Keratinocyte (primary cell): ENCODE measurements around the gene RAX2. TPM values are rescaled to one million over a fixed set of nuclear protein-coding genes. Genes with fewer than 3 reads are reported as not detected.

Experiments used
- DNase-seq: peaks from one replicate; pipeline ENCODE4 v3.0.0-alpha.2; 2011; ENCODE audit warnings: low read depth, missing footprints, low spot score
- FAIRE-seq: peaks from 2 replicates; lab custom pipeline; 2011; peaks lifted over from hg19 to GRCh38; lab: Jason Lieb, UNC
- H2AFZ ChIP-seq: 2 replicates; pipeline ENCODE4 v1.6.0; 2012; ENCODE audit warnings: low read length, control low read depth, inconsistent platforms; ENCODE audit not compliant: control insufficient read depth
- H3K27ac ChIP-seq: 2 replicates; pipeline ENCODE4 v1.5.1; 2011; ENCODE audit warnings: low read length; ENCODE audit not compliant: control insufficient read depth, insufficient read depth
- H3K27me3 ChIP-seq: 3 replicates; pipeline ENCODE4 v1.6.0; 2011; ENCODE audit warnings: low read length; ENCODE audit not compliant: control insufficient read depth, insufficient read depth; ENCODE audit errors: extremely low read depth
- H3K36me3 ChIP-seq, 2 experiments: 2 replicates in 1 of 2; 3 replicates in 1 of 2; pipeline ENCODE4 v1.5.1; 2011; ENCODE audit warnings: low read length in 2 of 2, mild to moderate bottlenecking in 1 of 2; ENCODE audit not compliant: control insufficient read depth in 2 of 2, insufficient read depth in 2 of 2; ENCODE audit errors: extremely low read depth in 1 of 2
- H3K4me1 ChIP-seq: 3 replicates; pipeline ENCODE4 v1.5.1; 2011; ENCODE audit warnings: low read length; ENCODE audit not compliant: control insufficient read depth, insufficient read depth; ENCODE audit errors: extremely low read depth
- H3K4me2 ChIP-seq: 3 replicates; pipeline ENCODE4 v1.6.0; 2011; ENCODE audit warnings: low read depth, low read length; ENCODE audit not compliant: control insufficient read depth, insufficient read depth; ENCODE audit errors: extremely low read depth
- H3K4me3 ChIP-seq, 3 experiments: fragments of 200-600 bp in 1 of 3; sonication (generic) in 1 of 3; 2 replicates in 2 of 3; 3 replicates in 1 of 3; pipeline ENCODE4 v1.5.1; 2011 to 2016; ENCODE audit warnings: low read length in 3 of 3, mild to moderate bottlenecking in 3 of 3, control low read depth in 2 of 3, inconsistent platforms in 1 of 3, low read depth in 1 of 3, mixed read lengths in 1 of 3, mixed run types in 1 of 3, moderate library complexity in 1 of 3; ENCODE audit not compliant: control insufficient read depth in 2 of 3, insufficient read depth in 2 of 3; ENCODE audit errors: extremely low read depth in 1 of 3
- H3K79me2 ChIP-seq: 2 replicates; pipeline ENCODE4 v1.6.0; 2012; ENCODE audit warnings: low read length; ENCODE audit not compliant: control insufficient read depth, insufficient read depth
- H3K9ac ChIP-seq: 3 replicates; pipeline ENCODE4 v1.6.0; 2011; ENCODE audit warnings: low read length; ENCODE audit not compliant: control insufficient read depth, insufficient read depth; ENCODE audit errors: extremely low read depth
- H3K9me1 ChIP-seq: 3 replicates; pipeline ENCODE4 v1.6.0; 2011; ENCODE audit warnings: low read length; ENCODE audit not compliant: control insufficient read depth, insufficient read depth; ENCODE audit errors: extremely low read depth
- H3K9me3 ChIP-seq: 2 replicates; pipeline ENCODE4 v1.5.1; 2012; ENCODE audit warnings: low read depth, low read length; ENCODE audit not compliant: control insufficient read depth
- H4K20me1 ChIP-seq: 3 replicates; pipeline ENCODE4 v1.6.0; 2011; ENCODE audit warnings: low read length; ENCODE audit not compliant: control insufficient read depth, insufficient read depth; ENCODE audit errors: extremely low read depth
- CTCF ChIP-seq, 3 experiments: IDR thresholded peaks in 1 of 3; conservative IDR thresholded peaks in 1 of 3; optimal IDR thresholded peaks in 1 of 3; 2 replicates in 2 of 3; 3 replicates in 1 of 3; pipeline versions ENCODE3 to v1.5.1; 2011; ENCODE audit warnings: low read length in 3 of 3, mild to moderate bottlenecking in 3 of 3, moderate library complexity in 2 of 3, control low read depth in 1 of 3, inconsistent platforms in 1 of 3; ENCODE audit not compliant: insufficient read depth in 2 of 3; ENCODE audit errors: extremely low read depth in 1 of 3
- EZH2 ChIP-seq: IDR thresholded peaks from one replicate; pipeline ENCODE4 v1.6.1; 2012; ENCODE audit warnings: inconsistent platforms, mild to moderate bottlenecking, low read length, moderate library complexity
- dilution Hi-C: fragments of 300-500 bp; cut with MboI; formaldehyde crosslinking; loops from one replicate; pipeline ENCODE4 v1.7.0; 2020; ENCODE audit warnings: low sequenced_read_pairs; ENCODE audit not compliant: extremely low pct_ligation_motif_present
- polyA plus RNA-seq, 5 experiments: library from polyadenylated mRNA; depleted of rRNA in 3 of 5; stranded (reverse) in 3 of 5; stranded (forward) in 1 of 5; unstranded in 1 of 5; fragments of >200 nt; gene quantifications; 1 replicate in 1 of 5; 2 replicates in 3 of 5; 3 replicates in 1 of 5; pipeline versions ENCODE4 v1.2.1 to v1.2.3, GENCODE V29; 2011 to 2012; ENCODE audit warnings: missing spikeins in 2 of 5, low read depth in 1 of 5, low replicate concordance in 1 of 5

The RAX2 gene
- polyA plus RNA-seq, 1 donor (not counting 4 experiments of a cell fraction or from before 2014, with no cell fraction given) = not detected

GRCh38 chr19:3740431-3740830 is 31.6 kb downstream of the RAX2 start:
- no peak overlapping the region for H3K27ac ChIP-seq
- dilution Hi-C loops = no loop called here
- H2AFZ ChIP-seq = no peak overlapping the region
- FAIRE-seq (no peak), DNase-seq (no peak)
- no peak overlapping the region for H3K4me3 ChIP-seq
- peaks cover 2% of the 10 kb centered on the region for H3K9me1 ChIP-seq
- no peaks in the 10 kb centered on the region for H3K27me3 ChIP-seq
- no peaks in the 10 kb centered on the region for H4K20me1 ChIP-seq
- no peak overlapping the region for H3K9ac ChIP-seq
- H3K4me2 ChIP-seq = no peak overlapping the region
- H3K9me3 ChIP-seq = no peaks in the 10 kb centered on the region
- no peaks in the 10 kb centered on the region for H3K79me2 ChIP-seq
- H3K4me1 ChIP-seq = no peaks in the 10 kb centered on the region
- no peaks in the 10 kb centered on the region for H3K36me3 ChIP-seq
- no peak for TF ChIP-seq CTCF (optimal IDR thresholded peaks at IDR 0.05 in 1 of 3, IDR thresholded peaks at IDR 0.05 in 1 of 3, conservative IDR thresholded peaks at IDR 0.05 in 1 of 3; ENCODE audit: extremely low read depth in 1 of 3, insufficient read depth in 2 of 3, low read length in 3 of 3)
- no peak for TF ChIP-seq EZH2

GRCh38 chr19:3738477-3739220 is 33.4 kb downstream of the RAX2 start:
- dilution Hi-C loops = no loop called here
- TF ChIP-seq CTCF (optimal IDR thresholded peaks at IDR 0.05 in 1 of 3, IDR thresholded peaks at IDR 0.05 in 1 of 3, conservative IDR thresholded peaks at IDR 0.05 in 1 of 3; ENCODE audit: extremely low read depth in 1 of 3, insufficient read depth in 2 of 3, low read length in 3 of 3) (no peak), EZH2 (no peak)

More at GRCh38 chr19:3738477-3739220, 33.4 kb downstream of the RAX2 start:
- no peak overlapping the region for H3K4me3 ChIP-seq
- H2AFZ ChIP-seq = no peak overlapping the region
- no peaks in the 10 kb centered on the region for H3K9me3 ChIP-seq
- H4K20me1 ChIP-seq = no peaks in the 10 kb centered on the region
- no peak overlapping the region for H3K4me2 ChIP-seq
- peaks cover under 1% of the 10 kb centered on the region for H3K9me1 ChIP-seq
- no peaks in the 10 kb centered on the region for H3K79me2 ChIP-seq
- H3K9ac ChIP-seq = no peak overlapping the region
- H3K36me3 ChIP-seq = no peaks in the 10 kb centered on the region
- H3K27ac ChIP-seq = no peak overlapping the region
- FAIRE-seq (no peak), DNase-seq (no peak)
- H3K4me1 ChIP-seq = no peaks in the 10 kb centered on the region
- peaks cover 3% of the 10 kb centered on the region for H3K27me3 ChIP-seq
